Femur (tissue), 1 donor: ENCODE results near the gene TNRC6B.
"Not testable (repeated sequence)": the region's sequence is repeated elsewhere in the genome, so short reads cannot be mapped to it uniquely, and the experiment has no call there.

ENCODE experiments used
- DNase-seq: peaks from one replicate; pipeline ENCODE4 v3.0.0-alpha.2; 2017

The TNRC6B gene, protein sequence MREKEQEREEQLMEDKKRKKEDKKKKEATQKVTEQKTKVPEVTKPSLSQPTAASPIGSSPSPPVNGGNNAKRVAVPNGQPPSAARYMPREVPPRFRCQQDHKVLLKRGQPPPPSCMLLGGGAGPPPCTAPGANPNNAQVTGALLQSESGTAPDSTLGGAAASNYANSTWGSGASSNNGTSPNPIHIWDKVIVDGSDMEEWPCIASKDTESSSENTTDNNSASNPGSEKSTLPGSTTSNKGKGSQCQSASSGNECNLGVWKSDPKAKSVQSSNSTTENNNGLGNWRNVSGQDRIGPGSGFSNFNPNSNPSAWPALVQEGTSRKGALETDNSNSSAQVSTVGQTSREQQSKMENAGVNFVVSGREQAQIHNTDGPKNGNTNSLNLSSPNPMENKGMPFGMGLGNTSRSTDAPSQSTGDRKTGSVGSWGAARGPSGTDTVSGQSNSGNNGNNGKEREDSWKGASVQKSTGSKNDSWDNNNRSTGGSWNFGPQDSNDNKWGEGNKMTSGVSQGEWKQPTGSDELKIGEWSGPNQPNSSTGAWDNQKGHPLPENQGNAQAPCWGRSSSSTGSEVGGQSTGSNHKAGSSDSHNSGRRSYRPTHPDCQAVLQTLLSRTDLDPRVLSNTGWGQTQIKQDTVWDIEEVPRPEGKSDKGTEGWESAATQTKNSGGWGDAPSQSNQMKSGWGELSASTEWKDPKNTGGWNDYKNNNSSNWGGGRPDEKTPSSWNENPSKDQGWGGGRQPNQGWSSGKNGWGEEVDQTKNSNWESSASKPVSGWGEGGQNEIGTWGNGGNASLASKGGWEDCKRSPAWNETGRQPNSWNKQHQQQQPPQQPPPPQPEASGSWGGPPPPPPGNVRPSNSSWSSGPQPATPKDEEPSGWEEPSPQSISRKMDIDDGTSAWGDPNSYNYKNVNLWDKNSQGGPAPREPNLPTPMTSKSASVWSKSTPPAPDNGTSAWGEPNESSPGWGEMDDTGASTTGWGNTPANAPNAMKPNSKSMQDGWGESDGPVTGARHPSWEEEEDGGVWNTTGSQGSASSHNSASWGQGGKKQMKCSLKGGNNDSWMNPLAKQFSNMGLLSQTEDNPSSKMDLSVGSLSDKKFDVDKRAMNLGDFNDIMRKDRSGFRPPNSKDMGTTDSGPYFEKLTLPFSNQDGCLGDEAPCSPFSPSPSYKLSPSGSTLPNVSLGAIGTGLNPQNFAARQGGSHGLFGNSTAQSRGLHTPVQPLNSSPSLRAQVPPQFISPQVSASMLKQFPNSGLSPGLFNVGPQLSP (N-terminal part only)

DNA sequence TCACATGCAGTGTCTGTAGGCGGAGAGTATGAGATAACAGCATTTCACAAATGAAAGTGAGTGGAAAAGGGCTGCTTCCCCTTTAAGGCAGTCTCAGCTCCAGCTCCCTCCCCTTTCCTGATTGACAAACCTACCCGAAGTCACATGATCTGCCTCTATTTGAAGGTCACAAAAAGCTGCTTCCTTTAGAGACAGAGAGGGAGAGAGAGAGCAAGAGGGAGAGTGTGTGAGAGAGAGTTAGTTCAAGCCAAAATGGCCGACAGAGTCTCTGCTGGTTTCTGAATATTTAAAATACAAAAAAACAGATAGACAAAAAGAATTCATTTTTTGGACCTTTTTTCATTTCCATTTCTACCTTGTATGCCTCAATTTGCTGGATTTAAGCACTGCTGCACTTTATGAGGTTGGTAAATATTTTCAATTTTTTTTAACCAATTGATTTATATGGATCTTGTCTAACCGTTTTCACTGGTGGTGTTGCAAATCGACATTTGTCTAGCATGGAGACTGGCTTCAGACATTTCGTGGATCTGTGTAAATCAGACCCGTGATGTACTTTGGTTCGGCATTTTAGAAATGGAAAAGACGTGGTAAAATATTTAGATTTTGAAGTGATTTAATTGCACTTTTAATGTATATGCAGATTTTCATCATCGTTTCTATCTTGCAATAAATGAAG, at the start of gene TNRC6B:
TSS of gene TNRC6B (plus strand) at position 188 of the 679 bp plus-strand sequence. CDS start at position 399, 211 bp downstream.
- peak; percentile 93 for DNase-seq

DNA sequence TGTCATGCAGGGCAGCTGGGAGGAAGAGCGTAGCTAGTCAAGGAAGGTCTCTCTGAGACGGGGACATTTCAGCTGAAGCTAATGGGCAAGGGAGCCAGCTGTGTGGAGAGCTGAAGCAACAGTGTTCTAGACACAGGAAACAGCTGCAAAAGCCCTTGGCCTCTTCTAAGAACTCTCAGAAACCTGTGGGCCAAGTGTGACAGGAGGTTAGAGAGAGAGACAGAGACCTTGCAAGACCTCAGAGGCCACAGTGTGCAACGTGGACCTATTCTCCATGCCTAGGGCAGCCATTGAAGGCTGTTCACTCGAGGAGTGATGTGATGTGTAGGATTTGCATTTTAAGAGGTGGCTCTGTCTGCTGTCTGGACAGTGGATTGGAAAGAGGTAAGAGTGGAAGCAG, 48.7 kb upstream of the TNRC6B start:
- DNase-seq = peak; percentile 29

- DNase-seq = no peak
Measured at GRCh38 chr22:40137132-40137531, 40.6 kb upstream of the TNRC6B start.

- no peak for DNase-seq
Measured at GRCh38 chr22:40138866-40139265, 38.9 kb upstream of the TNRC6B start.

GRCh38 chr22:40147388-40148176, 30.1 kb upstream of the TNRC6B start:
- DNase-seq = no peak

DNA sequence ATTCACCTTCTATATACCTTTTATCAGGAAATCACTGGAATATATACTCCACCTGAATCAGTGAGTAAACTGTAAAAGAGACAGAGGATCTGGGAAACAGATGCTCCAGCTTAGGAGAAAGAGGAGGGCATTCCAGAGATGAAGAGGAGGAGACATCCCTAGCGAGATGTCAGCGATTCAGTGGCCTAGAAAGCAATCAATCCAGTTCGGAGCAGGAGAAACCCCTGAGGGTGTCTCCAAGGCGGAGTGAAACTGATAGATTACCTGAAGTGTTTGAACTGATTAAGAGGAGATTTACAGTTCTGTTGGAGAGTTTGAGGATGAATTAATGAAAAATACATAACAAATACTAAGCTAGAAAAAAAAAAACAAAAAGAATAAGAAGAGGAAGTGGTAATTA, 24.5 kb upstream of the TNRC6B start:
- no peak for DNase-seq

GRCh38 chr22:40153705-40154104, 24.0 kb upstream of the TNRC6B start:
- DNase-seq = no peak

- DNase-seq = no peak
Measured at GRCh38 chr22:40156001-40156516, 21.7 kb upstream of the TNRC6B start.

DNA sequence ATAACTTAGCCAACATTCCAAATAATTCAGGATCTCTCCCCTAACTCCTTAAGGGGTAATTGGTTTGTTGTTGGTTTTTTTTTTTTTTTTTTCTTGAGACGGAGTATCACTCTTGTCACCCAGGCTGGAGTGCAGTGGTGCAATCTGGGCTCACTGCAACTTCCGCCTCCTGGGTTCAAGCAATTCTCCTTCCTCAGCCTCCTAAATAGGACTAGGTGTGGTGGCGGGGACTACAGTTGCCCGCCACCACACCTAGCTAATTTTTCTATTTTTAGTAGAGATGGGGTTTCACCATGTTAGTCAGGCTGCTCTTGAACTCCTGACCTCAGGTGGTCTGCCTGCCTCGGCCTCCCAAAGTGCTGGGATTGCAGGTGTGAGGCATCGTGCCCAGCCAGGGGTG, 21.0 kb upstream of the TNRC6B start:
- not testable (repeated sequence) for DNase-seq

DNA sequence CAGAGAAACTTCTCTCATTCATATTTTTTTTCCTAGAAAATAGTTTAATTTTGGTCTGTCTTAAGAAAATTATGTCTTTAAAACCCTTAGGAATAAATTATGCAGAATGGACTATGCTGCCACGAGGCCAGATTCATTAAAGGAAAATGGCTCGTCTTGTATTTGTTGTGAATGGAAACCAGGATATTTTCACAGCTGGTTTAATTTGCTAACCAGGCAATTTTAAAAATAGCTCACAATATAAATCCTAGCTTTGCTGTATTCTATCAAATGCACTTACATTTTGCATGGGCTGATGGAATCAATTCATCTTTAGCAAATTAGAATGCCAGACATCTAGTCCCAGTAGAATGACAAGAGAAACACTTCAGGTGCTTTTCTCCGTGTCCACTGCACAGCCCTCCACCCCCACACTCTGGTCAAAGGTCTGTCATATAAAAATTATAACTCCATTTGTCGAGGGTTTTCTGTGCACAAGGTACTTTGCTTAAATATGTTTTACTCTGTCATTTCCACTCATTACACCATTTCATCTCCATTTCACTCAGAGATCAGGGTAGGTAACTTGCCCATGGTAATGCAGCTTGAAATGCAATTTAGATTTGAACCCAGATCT, 20.3 kb upstream of the TNRC6B start:
- no peak for DNase-seq

DNA sequence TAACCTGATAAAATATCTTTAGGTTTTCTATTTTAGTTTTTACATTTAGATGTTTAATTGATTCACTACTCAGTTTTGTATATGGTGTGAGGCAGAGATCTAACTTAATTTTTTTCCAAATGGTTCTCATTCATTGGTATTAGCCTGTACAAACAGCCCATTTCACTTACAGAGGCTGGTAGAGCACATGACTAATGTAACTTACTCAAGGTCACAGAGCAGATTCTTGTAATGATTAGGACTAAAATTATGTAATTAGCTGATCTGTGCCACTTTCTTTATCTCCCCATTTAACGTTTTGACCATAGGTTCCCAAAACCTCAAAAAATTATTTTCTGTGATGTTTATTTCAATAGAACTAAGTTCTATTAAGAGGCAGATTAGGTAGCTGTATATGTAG, 16.5 kb upstream of the TNRC6B start:
- no peak for DNase-seq

DNA sequence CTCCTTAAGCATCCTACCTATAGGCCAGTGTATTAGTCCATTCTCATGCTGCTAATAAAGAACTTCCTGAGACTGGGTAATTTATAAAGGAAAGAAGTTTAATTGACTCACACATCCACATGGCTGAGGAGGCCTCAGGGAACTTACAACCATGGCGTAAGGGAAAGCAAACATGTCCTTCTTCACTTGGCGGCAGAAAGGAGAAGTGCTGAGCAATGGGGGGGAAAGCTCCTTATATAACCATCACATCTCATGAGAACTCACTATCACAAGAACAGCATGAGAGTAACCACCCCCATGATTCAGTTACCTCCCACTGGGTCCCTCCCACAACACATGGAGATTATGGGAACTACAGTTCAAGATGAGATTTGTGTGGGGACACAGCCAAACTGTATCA, 12.2 kb upstream of the TNRC6B start:
- DNase-seq = not testable (repeated sequence)

DNA sequence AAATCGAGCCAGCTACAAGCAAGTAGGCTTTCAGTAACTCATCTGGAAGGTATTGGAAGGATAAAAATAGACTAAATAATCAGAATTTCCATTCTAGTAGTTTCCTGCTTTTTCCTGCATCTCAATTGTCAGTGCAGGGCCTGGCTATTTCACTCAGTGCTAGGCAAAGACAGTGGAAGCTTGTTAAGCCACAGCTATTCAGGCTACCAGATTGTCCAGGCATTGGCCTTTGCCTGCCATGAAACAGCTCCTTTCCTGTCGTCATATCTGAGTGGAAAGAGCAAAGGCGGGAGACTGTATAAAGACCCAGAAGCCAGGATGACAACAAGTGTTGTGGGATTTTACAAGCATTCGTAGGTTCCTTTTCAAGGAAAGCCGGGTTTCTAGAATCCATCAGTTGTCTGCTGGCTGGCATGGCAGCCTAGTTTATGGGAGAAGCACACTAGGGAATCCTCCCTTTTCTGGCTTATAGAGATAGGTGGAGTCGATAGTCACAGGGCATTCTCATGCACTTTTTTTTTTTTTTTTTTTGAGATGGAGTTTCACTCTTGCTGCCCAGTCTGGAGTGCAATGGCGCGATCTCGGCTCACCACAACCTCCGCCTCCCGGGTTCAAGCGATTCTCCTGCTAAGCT, 2.0 kb upstream of the TNRC6B start:
- peak; percentile 58 for DNase-seq

GRCh38 chr22:40176921-40177737, 596 bp upstream of the TNRC6B start:
- DNase-seq = no peak

GRCh38 chr22:40178417-40179409, 988 bp downstream of the TNRC6B start:
- DNase-seq = peak; percentile 67

DNA sequence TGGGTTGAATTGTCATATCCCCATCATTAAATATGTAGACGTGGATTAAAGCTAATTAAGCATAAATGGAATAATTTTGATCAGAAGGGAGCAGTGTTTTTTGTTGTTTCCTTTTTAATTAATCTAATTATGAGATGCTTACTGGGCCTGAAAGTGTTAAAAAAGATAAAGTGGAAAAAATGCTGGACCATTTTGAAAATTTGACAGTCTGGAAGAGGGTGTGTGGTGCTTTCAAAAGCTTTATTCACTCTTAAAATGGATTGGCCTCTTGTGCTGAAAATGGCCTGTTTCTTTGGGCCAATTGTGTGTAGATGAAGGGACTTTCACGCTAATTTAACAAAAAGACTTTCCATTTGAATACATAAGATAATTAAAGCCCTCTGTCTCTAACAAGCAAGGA, 1.8 kb downstream of the TNRC6B start:
- no peak for DNase-seq

GRCh38 chr22:40180403-40180802, 2.7 kb downstream of the TNRC6B start:
- DNase-seq = no peak

DNA sequence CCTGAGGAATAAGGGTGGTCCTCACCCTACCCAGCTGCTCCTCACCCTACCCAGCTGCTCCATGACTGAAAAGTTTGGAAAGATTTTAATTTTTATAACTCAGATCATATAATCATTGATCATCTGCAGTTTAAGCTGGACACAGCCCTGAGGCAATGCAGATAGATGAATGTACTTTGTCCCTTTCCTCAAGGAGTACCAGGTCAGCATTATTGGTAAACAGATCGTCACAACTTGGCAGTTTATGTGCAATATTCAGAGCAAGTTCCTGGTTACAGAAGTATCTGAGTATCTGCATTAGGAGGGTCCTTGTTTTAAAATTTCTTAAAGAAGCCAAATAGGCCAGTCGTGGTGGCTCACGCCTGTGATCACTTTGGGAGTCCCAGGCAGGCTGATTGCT, 3.6 kb downstream of the TNRC6B start:
- no peak for DNase-seq
